Aorta (tissue), 5 donors: ENCODE data around the gene NENF. TPM values are rescaled to one million over a fixed set of nuclear protein-coding genes. Genes with fewer than 3 reads are reported as not detected.

ENCODE experiments used
- ATAC-seq: fragments of 200-7000 bp; cut with Tn5 transposase; one replicate; pipeline ENCODE4 v1.9.1; 2022; ENCODE audit warnings: moderate library complexity; ENCODE audit not compliant: low FRiP score
- DNase-seq, 2 donors: peaks; one replicate each; pipeline ENCODE4 v3.0.0-alpha.2; 2020
- H3K27ac ChIP-seq, 2 donors: one replicate each; pipeline ENCODE4 v1.5.1; 2013; ENCODE audit warnings: low read length in 2 of 2, mild to moderate bottlenecking in 2 of 2, moderate library complexity in 2 of 2, control low read depth in 1 of 2, inconsistent platforms in 1 of 2, low read depth in 1 of 2
- H3K27me3 ChIP-seq, 2 donors: one replicate each; pipeline ENCODE4 v1.6.1; 2013; ENCODE audit warnings: control low read depth in 1 of 2, low read length in 1 of 2, mild to moderate bottlenecking in 1 of 2, moderate library complexity in 1 of 2; ENCODE audit not compliant: insufficient read depth in 2 of 2, control insufficient read depth in 1 of 2
- H3K36me3 ChIP-seq, 2 donors: one replicate each; pipeline ENCODE4 v1.6.1; 2013; ENCODE audit warnings: control low read depth in 1 of 2, low read length in 1 of 2, mild to moderate bottlenecking in 1 of 2; ENCODE audit not compliant: insufficient read depth in 2 of 2, control insufficient read depth in 1 of 2
- H3K4me1 ChIP-seq, 2 donors: one replicate each; pipeline ENCODE4 v1.6.1; 2013; ENCODE audit warnings: low read length in 2 of 2, control low read depth in 1 of 2, mild to moderate bottlenecking in 1 of 2, moderate library complexity in 1 of 2; ENCODE audit not compliant: insufficient read depth in 2 of 2, control insufficient read depth in 1 of 2
- H3K4me3 ChIP-seq, 2 donors: one replicate each; pipeline ENCODE4 v1.5.1; 2013; ENCODE audit warnings: low read length in 2 of 2, control low read depth in 1 of 2, mild to moderate bottlenecking in 1 of 2
- H3K9me3 ChIP-seq: one replicate; pipeline ENCODE4 v1.6.1; 2013; ENCODE audit warnings: mild to moderate bottlenecking, low read length; ENCODE audit not compliant: control insufficient read depth
- whole genome bisulfite sequencing, 2 donors: extraction: QIAGEN DNeasy Blood & Tissue Kit; methylation state at CpG; one replicate each; pipeline ENCODE4 v1.1.7; 2013; 5-methylcytosine and 5-hydroxymethylcytosine counted together
- intact Hi-C, 2 donors: fragments of 100-400 bp; cut with DNase I; formaldehyde crosslinking; loops; one replicate each; pipeline versions ENCODE4 v1.14.2 to v1.15.0; 2022
- polyA plus RNA-seq, 2 donors: library from polyadenylated mRNA; stranded (reverse); fragments of 200-250 nt; gene quantifications; one replicate each; pipeline ENCODE4 v1.2.3, GENCODE V29; 2013
- total RNA-seq, 2 donors: library from RNA; stranded (reverse); fragmentation: NEBNext Ultra II Directional; extraction: Animal tissue kit (Norgen Biotek cat#: 25700); gene quantifications; one replicate each; pipeline ENCODE4 v1.2.1, GENCODE V29; 2021
- donor health status: healthy with polysubstance abuse.
- donor health status: Bipolar disorder and iron deficiency.
- donor health status: DM: no; HTN: no; CAD: no.
- donor health status: DM: no; HTN: no; CAD: no.
- donor health status: DM: yes; HTN: yes; CAD: no.

NENF gene
- total and polyA plus RNA-seq, 4 donors: 67.9 to 148 (median 107) TPM

GRCh38 chr1:212423879-212424278 lies 8.8 kb upstream of the NENF start:
- no peak for DNase-seq
- WGBS, 2 donors: 84 to 88% methylated on average over 3 of the region's 3 CpGs
- H3K9me3 ChIP-seq: no peaks in the 10 kb centered on the region
- no peak overlapping the region for H3K4me3 ChIP-seq
- H3K36me3 ChIP-seq: no peaks in the 10 kb centered on the region
- no peaks in the 10 kb centered on the region for H3K27me3 ChIP-seq
- no peak overlapping the region for H3K27ac ChIP-seq
- H3K4me1 ChIP-seq: no peaks in the 10 kb centered on the region
- ATAC-seq: no peak
- intact Hi-C loops: no loop called here

GRCh38 chr1:212428496-212428895 lies 4.2 kb upstream of the NENF start:
- Histone ChIP-seq H3K4me1 (no peaks in the 10 kb centered on the region), H3K4me3 (no peak overlapping the region), H3K27ac (no peak overlapping the region), H3K36me3 (no peaks in the 10 kb centered on the region), H3K27me3 (no peaks in the 10 kb centered on the region), H3K9me3 (no peaks in the 10 kb centered on the region)
- intact Hi-C loops: no loop called here
- WGBS, 2 donors: 54 to 56% methylated on average over 5 of the region's 5 CpGs
- ATAC-seq (no peak), DNase-seq (no peak)

GRCh38 chr1:212430416-212430815 lies 2.3 kb upstream of the NENF start:
- ATAC-seq (no peak), DNase-seq (no peak)
- intact Hi-C loops: no loop called here
- no peaks in the 10 kb centered on the region for H3K9me3 ChIP-seq
- 86 to 91% methylated on average over 2 of the region's 2 CpGs for WGBS, 2 donors
- H3K4me1 ChIP-seq: peaks cover 4% of the 10 kb centered on the region in 2 donors
- no peak overlapping the region for H3K4me3 ChIP-seq
- no peaks in the 10 kb centered on the region for H3K27me3 ChIP-seq
- no peaks in the 10 kb centered on the region for H3K36me3 ChIP-seq
- no peak overlapping the region for H3K27ac ChIP-seq

GRCh38 chr1:212430955-212431394 lies 1.7 kb upstream of the NENF start:
- no peaks in the 10 kb centered on the region for H3K27me3 ChIP-seq
- H3K9me3 ChIP-seq: no peaks in the 10 kb centered on the region
- peaks cover 4% of the 10 kb centered on the region in 2 donors for H3K4me1 ChIP-seq

GRCh38 chr1:212431644-212432043 lies 1.1 kb upstream of the NENF start:
- DNase-seq: no peak
- intact Hi-C loops: loop anchor here in 1 of 2 donors (2.0 kb wide), 1 partner anchor 21 kb away; no protein-coding TSS in a partner anchor
- Histone ChIP-seq H3K4me3 (no peak overlapping the region), H3K36me3 (no peaks in the 10 kb centered on the region), H3K9me3 (no peaks in the 10 kb centered on the region), H3K27ac (no peak overlapping the region), H3K4me1 (peaks cover 4% of the 10 kb centered on the region in 2 donors), H3K27me3 (no peaks in the 10 kb centered on the region)
- 94 to 95% methylated on average over 9 of the region's 9 CpGs for WGBS, 2 donors
- ATAC-seq: no peak

More at GRCh38 chr1:212430955-212431394, 1.7 kb upstream of the NENF start:
- DNase-seq: no peak
- intact Hi-C loops: no loop called here
- no peak for ATAC-seq
- 90% methylated on average over 3 of the region's 3 CpGs for WGBS, 2 donors
- no peak overlapping the region for H3K4me3 ChIP-seq
- H3K36me3 ChIP-seq: no peaks in the 10 kb centered on the region
- no peak overlapping the region for H3K27ac ChIP-seq

- intact Hi-C loops: loop anchor here in 1 of 2 donors (2.0 kb wide), 1 partner anchor 21 kb away; no protein-coding TSS in a partner anchor
- ATAC-seq: no peak
Measured at GRCh38 chr1:212432272-212432660, 454 bp upstream of the NENF start.

GRCh38 chr1:212433577-212434462 lies 1.1 kb downstream of the NENF start:
- 30 to 34% methylated on average over 17 of the region's 17 CpGs for WGBS, 2 donors
- H3K36me3 ChIP-seq: no peaks in the 10 kb centered on the region
- H3K9me3 ChIP-seq: no peaks in the 10 kb centered on the region
- H3K27me3 ChIP-seq: no peaks in the 10 kb centered on the region
- intact Hi-C loops: loop anchor here in 1 of 2 donors (2.0 kb wide), 1 partner anchor 19 kb away; no protein-coding TSS in a partner anchor
- DNase-seq (no peak), ATAC-seq (no peak)
- H3K4me3 ChIP-seq: peak overlapping the region; percentile 94 to 99
- H3K27ac ChIP-seq: peak overlapping the region; percentile 69 to 92
- H3K4me1 ChIP-seq: peaks cover 4% of the 10 kb centered on the region in 2 donors

More at GRCh38 chr1:212432272-212432660, 454 bp upstream of the NENF start:
- peak overlapping the region in 1 of 2 donors; percentile 75 for H3K27ac ChIP-seq
- no peaks in the 10 kb centered on the region for H3K9me3 ChIP-seq
- H3K36me3 ChIP-seq: no peaks in the 10 kb centered on the region
- no peak for DNase-seq
- no peaks in the 10 kb centered on the region for H3K27me3 ChIP-seq
- peaks cover 4% of the 10 kb centered on the region in 2 donors for H3K4me1 ChIP-seq
- WGBS, 2 donors: 5 to 7% methylated on average over 5 of the region's 5 CpGs
- peak overlapping the region; percentile 78 to 94 for H3K4me3 ChIP-seq

GRCh38 chr1:212434992-212435391 lies 2.3 kb downstream of the NENF start:
- Histone ChIP-seq H3K4me3 (no peak overlapping the region), H3K36me3 (no peaks in the 10 kb centered on the region), H3K9me3 (no peaks in the 10 kb centered on the region), H3K27me3 (no peaks in the 10 kb centered on the region), H3K4me1 (peaks cover 4% of the 10 kb centered on the region in 2 donors), H3K27ac (no peak overlapping the region)
- ATAC-seq (no peak), DNase-seq (no peak)
- 95 to 96% methylated on average over 4 of the region's 4 CpGs for WGBS, 2 donors
- intact Hi-C loops: no loop called here
